ENCODE data around the gene GLOD5.

DNA sequence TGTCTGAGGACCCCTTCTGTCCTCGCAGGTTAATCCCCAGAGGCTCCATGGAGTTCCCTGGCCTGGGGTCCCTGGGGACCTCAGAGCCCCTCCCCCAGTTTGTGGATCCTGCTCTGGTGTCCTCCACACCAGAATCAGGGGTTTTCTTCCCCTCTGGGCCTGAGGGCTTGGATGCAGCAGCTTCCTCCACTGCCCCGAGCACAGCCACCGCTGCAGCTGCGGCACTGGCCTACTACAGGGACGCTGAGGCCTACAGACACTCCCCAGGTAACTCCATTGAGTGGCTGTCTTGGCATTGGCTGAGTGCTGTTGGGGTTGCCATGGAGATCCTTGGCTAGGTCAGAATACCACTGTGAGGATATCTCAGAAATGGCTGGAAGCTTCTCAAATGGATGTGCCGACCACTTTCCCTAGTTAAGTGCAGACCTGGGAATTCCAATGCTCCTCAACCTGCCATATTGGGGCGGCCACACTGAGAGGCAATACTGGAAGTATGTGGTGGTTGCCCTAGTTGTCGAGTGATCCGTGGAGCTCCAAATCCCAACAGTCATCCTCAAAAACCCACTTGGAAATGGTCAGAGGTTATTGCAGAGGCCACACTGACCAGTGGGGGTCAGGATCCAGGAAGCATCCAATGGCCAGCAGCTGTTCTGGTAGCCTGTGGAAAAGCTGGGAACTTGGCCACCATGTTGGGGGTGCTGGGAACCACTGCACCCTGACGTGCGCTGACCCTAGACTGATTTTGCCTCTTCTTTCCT, 29.7 kb downstream of the GLOD5 start:
- TF ChIP-seq CTCF (IDR thresholded peaks at IDR 0.05) (no peak), EZH2 (IDR thresholded peaks at IDR 0.05) (no peak), EZH2phosphoT487 (IDR thresholded peaks at IDR 0.05) (no peak)

Data from neural progenitor cell (in vitro differentiated cells).